SHP77 treated with DMSO at 0.1 percent for 48 hours (cell line): Measurements from ENCODE around the gene AADACL4.

ENCODE experiments used
- DNase-seq: peaks from one replicate; lab custom pipeline; 2025; lab: John Stamatoyannopoulos, UW

Gene AADACL4

GRCh38 chr1:12613180-12613579 is 30.7 kb upstream of the AADACL4 start:
- DNase-seq, result no peak

GRCh38 chr1:12614402-12615158 is 29.3 kb upstream of the AADACL4 start:
- no peak for DNase-seq

DNA sequence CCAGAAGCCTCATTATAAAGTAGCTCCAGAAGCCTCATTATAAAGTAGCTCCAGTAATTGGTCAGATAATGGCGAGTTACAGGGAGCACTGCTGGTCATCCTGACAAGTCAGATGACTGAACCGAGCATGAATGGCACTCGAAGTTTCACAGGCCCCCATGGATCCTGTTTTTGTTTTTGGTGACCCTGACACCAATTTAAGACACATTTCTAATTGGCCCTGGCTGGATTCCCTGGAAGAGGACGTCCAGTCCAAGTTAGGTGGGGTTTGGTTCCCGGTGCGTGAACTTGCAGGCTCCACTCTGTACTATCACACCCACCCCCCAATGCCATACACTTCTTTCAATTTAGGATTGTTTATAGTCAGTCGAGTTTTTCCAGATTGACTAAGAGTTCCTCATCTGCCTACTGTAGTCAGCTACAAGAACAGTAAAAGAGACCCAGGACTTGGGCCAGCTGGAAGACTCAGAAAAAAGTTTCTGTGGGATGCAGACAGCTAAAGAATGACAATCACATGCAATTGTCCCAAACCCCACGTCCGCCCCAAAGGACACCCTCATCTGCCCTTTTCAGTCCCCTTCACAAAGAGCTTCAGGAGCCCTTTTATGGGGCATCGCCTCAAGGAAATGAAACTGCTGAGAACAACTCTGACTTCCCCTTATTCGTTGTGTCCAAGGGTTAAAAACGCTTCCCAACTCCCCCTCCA is 28.6 kb upstream of the AADACL4 start:
- DNase-seq, result no peak

DNA sequence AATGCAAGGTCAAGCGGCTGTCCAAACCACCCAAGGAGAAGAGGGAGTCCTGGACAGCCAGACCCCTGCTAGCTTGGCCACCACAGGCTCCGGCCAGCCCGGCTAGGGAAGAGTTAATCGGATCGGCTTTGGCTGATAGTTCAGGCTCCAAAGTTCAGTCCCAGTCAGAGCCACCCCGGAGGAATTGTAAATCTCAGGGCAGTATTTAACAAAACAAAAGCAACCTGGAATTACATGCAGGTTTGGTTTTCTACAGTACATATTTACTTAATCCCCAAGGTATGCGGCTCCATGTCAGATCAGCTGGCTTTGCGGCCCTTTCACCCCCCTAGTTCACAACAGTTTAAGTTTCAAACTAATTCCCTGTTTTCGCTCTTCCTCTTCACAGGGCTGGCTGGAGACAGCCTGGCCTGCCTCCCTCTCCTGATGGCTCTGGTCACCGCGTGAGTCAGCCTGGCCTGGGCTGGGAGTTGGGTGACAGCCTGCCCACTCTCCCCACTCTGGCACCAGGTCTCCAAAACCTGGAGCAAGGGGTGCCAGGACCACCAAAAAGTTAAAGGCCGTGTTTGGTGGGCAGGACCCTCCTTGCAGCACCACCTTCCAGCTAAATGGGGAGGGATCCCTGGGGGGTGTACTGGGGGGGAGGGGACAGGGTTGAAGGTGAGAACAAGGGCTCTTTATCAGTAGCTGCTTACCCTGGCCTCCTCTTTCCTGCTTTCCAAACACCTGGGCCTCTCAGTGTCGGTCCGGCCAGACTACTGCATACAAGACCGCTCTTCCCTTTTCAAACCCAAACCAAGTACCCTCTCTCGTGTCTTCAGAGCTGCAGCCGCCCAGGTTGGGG is 27.8 kb upstream of the AADACL4 start:
- DNase-seq, result no peak

- no peak for DNase-seq
These were observed 27.0 kb upstream of the AADACL4 start for GRCh38 chr1:12616709-12617373.

GRCh38 chr1:12617511-12617900 is 26.4 kb upstream of the AADACL4 start:
- no peak for DNase-seq

DNA sequence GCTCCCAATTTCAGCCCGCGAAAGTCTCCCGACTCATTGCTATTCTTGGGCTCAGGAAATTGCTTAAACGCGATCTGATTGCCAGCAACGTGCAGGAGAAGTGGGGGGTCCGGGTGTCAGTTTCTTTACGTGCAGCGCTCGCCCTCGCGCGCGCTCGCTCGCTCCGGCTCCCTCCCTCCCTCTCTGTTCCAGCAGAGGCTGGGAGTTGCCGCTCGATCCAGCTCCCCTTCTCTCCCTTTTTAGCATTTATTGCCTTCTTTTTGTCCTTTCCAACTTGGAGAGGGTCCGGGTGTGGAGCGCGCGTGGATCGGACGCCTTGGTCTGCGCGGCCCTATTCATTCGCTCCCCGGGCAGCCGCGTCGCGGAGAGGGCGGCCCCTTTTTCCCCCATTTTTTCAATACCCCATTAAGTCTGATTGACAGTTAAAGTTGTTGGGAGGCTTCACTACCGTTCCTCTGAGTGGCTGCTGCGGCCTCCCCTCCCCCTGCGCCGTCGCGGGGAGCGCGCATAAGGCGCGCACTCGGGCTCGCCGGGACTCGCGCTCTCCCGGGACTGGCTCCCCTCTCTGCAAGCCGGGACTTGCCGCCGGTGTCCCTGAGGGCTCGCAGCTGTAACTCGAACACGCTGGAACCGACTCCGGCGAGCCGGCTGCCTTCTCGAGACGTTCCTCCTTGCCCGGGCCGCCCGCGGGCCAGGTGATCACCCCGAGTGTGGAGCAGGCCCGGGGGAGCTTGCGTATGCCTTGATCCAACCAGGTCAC is 25.8 kb upstream of the AADACL4 start, which contains the start of gene DHRS3:
DHRS3 (minus strand) TSS at position 310 of the 760 bp plus-strand sequence. CDS start 862 bp downstream, outside the sequence.
- peak; percentile 30 for DNase-seq

DNA sequence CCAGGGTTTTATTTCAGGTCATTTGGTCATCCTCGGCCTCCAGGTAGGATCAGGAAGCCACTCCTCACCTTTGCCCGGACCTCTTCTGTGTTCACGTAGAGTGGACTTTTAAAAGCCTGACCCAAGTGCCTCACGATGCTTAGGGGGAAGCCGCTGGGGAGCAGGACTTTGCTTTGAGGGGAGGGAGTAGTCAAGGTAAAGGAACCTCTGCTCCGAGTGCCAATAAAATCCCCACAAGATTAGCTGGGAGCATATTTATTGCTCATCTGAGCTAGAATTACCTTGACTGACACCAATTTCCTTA is 25.3 kb upstream of the AADACL4 start:
- DNase-seq, result no peak

DNA sequence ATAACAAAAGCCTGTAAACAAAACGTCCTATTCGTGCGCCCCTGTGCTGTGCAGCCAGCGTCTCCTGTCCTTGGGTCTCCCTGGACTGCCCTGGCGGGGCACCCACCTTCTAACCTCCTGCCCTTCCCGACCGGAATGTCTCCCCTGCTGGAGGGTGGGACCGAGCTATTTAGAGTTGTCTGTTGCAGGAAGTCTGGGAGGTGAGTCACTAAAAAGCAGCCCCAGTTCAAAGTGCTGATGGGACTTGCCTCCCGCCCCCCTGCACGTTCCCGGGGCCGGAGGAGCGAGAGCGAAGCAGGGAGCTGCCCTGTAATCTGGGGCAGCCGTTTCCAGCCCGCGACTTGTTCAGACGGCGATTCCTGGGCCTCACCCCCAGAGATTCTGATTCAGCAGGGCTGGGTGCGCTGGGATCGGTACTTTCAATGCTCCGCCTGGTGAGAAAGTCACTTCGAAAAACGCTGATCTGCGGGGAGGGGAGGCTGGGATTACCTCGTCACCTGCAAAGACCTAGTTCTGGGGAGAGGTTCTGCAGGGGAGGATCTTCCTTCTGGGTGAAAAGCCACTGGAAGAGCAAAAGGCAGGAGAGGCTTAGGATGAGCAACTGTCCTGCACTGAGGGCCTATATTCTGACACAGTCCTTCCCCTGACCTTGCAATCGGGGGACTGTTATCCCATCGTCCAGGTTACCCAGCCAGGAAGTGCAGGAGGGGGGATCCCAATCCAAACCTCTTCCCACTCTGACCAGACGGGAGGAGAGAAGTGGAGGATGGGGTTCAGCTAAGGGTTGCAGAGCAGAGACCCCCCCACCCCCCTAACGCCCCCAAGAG is 24.7 kb upstream of the AADACL4 start:
- peak; percentile 20 for DNase-seq

DNA sequence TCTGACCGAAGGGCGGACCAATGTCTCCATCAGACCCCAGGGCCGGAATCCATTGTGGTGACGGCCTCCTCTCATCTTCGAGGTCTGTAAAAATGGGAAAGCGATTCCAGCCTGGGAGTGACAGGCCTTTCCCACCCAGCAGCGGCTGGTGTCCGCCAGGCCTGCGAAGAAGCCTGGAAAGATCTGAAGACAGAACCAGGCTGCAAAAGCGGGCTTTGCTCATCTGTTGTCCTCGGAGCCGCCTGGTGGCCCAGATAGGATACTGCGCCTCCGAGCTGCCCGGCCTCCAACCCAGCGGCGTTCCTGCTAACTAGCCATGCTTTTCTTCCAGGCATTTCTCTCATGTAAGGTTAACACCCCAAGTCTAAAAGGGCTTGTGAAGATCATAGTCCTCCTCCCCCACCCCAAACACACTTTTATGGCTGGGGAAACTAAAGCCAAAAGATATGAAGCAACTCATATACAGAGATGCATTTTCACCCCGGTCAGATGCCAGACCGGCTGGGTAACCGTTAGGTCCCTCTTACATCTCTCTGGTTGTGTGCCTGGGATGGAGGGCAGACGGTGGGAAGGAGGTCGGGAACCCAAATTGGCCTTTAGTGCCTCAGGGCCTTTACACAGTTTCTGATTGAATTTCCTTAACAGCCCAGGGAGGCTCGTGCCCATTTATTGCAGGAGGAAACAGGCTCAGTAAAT is 23.9 kb upstream of the AADACL4 start:
- peak; percentile 31 for DNase-seq

GRCh38 chr1:12620488-12620865 is 23.4 kb upstream of the AADACL4 start:
- DNase-seq, result no peak

DNA sequence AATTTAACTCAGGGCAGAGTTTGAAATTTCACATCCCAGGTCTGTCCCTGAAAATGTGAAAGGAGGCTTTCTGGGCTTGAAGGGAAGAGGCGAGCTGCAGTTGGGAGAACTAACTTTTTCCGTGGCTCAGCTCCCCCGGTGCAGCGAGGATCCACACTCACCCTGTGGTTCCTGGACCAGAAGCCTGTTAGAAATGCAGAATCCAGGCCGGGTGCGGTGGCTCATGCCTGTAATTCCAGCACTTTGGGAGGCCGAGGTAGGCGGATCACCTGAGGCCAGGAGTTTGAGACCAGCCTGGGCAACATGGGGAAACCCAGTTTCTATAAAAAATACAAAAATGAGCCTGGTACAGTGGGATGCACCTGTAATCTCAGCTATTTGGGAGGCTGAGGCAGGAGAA is 23.0 kb upstream of the AADACL4 start:
- DNase-seq, result no peak

DNA sequence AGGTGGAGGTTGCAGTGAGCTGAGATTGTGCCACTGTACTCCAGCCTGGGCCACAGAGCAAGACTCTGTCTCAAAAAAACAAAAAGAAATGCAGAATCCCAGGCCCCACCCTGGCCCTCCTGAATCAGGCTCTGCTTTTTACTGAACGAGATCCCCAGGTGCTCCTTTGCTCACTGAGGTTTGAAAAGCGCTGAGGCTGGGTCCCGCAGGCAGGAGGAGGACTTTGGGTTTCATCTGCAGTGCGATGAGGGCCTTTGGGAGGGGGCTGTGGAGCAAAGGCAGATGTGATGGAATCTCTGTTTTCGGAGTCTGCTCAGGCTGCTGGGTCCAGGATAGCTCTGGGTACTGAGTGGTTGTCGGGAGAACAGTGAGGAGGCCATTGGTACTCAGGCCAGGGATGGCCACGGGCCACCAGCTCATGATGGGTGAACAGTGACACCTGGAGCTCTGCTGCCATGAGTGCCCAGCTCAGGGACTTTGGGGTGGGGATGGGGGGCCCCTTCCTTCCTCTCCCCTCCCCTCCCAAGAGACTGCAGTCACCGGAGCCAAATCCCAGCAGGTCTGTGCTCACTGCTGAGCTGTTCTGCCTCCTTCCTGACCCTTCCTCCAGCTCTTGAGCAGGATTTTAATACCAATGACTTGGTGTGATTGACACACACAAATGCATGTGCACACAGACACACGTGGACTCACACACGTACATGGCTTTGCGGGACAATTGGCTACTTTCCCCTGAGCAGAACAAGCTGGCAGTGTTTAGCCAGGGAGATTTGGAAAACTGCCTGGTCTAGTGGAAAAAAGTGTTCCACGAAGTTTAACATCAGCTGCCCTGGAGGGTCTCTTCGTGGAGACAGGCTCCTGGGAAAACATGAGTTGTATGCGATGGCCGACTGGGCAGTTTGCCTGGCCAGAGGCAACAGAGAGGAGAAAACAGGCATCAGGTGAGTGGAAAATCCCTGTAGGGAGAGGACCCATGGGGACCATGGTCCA is 22.2 kb upstream of the AADACL4 start:
- no peak for DNase-seq

GRCh38 chr1:12622506-12622905 is 21.4 kb upstream of the AADACL4 start:
- DNase-seq, result no peak

- DNase-seq, result no peak
These were observed 18.6 kb upstream of the AADACL4 start for GRCh38 chr1:12625276-12625675.

GRCh38 chr1:12626888-12627287 is 17.0 kb upstream of the AADACL4 start:
- no peak for DNase-seq

GRCh38 chr1:12627296-12627695 is 16.6 kb upstream of the AADACL4 start:
- DNase-seq, result no peak

DNA sequence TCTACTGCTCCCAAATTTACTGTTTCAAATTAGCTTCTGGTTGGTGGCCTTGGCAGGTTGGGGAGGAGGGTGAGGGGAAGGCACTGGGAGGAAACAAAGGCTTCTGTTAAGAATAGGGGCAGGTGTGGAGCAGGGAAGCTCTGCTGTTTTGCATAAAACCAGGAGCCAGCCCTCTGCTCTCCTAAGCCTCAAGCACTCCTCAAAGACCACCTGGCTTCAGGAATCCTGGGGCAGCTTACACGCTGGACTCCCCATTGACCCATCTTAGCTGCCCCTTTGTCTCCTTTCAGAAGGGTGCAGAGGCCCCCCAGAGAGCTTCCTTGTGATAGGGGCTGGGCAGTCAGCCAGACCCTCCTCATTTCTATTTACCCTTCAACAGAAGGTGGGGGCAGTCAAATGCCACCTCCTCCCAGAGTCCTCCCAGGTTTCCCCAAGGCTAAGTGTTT is 14.4 kb upstream of the AADACL4 start:
- no peak for DNase-seq
